B cell (primary cell): ENCODE measurements around the gene LAMC3.

Experiments
- EZH2 ChIP-seq: IDR thresholded peaks from 2 replicates; pipeline ENCODE4 v1.6.1; 2012; ENCODE audit warnings: borderline replicate concordance, low read depth, mild to moderate bottlenecking, moderate library complexity, low read length; ENCODE audit not compliant: insufficient read depth, poor library complexity, severe bottlenecking
- TF ChIP-seq, protein P1 (sequence below): fragments of 200-600 bp; IDR thresholded peaks from one replicate; pipeline ENCODE4 v1.8.0; 2022; ENCODE audit warnings: antibody characterized with exemption, mild to moderate bottlenecking

DNA sequence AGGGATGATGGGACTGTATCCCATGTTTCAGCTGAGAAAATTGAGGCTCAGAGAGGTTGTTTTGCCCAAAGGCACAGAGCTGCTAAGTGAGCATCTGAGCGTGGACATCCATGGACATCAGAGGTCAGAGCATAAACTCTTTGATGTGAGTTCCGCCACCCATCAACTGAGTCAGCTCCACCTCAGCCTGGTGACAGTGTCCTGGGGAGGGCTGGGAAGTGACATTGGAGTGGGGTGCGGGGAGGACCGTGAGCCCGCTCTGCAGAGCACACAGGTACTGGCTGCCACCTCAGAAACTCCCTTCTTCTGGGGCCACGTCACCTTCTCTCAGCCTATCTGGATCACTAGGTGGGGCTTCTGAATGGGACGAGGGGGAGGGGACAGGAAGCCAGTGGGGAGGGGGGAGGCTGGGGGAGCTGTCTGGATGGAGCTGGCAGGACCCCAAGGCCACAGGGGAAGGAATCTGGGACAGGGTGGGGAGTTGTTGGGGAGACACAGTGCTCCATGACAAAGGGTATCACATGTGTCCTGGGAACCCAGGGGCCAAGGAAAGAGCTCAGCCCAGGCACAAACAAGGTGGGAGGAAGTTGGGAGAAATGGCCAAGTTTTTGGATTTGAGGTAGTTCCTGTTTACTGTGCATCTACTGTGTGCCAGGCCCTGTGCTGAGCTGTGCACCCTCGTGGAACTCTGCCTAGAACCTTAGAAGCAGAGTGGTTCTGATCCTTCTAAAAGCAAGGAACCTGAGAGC, 2.5 kb downstream of the LAMC3 start:
- TF ChIP-seq, protein P1, sequence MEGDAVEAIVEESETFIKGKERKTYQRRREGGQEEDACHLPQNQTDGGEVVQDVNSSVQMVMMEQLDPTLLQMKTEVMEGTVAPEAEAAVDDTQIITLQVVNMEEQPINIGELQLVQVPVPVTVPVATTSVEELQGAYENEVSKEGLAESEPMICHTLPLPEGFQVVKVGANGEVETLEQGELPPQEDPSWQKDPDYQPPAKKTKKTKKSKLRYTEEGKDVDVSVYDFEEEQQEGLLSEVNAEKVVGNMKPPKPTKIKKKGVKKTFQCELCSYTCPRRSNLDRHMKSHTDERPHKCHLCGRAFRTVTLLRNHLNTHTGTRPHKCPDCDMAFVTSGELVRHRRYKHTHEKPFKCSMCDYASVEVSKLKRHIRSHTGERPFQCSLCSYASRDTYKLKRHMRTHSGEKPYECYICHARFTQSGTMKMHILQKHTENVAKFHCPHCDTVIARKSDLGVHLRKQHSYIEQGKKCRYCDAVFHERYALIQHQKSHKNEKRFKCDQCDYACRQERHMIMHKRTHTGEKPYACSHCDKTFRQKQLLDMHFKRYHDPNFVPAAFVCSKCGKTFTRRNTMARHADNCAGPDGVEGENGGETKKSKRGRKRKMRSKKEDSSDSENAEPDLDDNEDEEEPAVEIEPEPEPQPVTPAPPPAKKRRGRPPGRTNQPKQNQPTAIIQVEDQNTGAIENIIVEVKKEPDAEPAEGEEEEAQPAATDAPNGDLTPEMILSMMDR, result no peak
- TF ChIP-seq EZH2, result no peak
